ENCODE data around the gene NSD1.
"Not testable (repeated sequence)": the region's sequence is repeated elsewhere in the genome, so short reads cannot be mapped to it uniquely, and the experiment has no call there.

Gene NSD1

GRCh38 chr5:177332031-177332895, 198.7 kb downstream of the NSD1 start:
- FAIRE-seq, result no peak

- FAIRE-seq, result no peak
These were observed 199.3 kb downstream of the NSD1 start for GRCh38 chr5:177332896-177333260.

DNA sequence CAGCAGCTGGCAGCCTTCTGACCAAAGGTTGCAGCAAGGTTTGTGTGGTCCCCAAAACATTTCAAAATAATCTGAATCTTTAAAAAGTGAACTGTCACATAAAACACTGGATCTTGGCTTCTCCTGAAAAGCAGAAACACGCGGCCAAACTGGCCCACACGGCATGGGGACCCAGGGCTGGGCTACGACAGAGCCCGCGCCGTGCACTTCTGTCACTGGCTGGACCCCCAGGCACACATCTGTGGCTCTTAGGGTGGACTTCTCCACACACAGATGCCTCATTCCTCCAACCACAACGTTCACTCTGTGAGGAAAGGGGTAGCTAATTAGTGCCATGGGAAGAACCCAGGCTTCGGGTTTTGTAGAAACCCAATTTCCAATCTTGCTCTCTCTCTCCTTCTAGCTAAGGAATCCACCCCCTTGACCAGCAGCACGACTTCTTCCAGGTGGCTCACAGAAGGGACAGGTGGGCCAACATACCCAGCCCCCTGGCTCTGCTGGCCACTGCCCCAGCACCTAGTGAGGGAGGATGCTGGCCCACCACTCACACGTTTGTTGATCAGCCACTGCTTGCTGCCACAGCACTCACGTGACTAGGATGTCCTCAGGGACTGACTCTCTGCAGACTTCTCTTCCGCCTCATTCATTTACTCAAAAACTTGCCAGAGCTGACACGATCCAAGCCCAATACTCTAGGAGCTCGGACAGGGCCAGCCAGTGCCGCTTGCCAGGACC, 200.0 kb downstream of the NSD1 start:
- FAIRE-seq, result no peak

DNA sequence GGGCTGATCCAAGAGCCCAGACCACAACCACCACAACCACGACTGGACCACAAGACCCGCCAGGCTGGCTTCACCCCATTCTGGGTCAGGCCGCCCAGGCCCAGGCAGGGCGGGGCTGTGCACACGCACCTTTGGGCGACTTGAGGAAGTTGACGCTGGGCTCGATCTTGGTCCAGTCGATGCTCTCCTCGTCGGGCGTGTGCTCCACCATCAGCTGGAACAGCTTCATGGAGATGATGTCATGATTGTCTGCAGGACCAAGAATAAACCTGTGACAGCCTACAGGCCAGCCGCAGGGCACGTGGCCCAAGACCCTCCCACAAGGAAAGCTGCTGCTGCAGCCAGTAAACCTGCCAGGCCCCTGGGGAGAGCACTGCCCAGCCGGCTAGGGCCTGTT, 200.6 kb downstream of the NSD1 start:
- FAIRE-seq, result no peak

DNA sequence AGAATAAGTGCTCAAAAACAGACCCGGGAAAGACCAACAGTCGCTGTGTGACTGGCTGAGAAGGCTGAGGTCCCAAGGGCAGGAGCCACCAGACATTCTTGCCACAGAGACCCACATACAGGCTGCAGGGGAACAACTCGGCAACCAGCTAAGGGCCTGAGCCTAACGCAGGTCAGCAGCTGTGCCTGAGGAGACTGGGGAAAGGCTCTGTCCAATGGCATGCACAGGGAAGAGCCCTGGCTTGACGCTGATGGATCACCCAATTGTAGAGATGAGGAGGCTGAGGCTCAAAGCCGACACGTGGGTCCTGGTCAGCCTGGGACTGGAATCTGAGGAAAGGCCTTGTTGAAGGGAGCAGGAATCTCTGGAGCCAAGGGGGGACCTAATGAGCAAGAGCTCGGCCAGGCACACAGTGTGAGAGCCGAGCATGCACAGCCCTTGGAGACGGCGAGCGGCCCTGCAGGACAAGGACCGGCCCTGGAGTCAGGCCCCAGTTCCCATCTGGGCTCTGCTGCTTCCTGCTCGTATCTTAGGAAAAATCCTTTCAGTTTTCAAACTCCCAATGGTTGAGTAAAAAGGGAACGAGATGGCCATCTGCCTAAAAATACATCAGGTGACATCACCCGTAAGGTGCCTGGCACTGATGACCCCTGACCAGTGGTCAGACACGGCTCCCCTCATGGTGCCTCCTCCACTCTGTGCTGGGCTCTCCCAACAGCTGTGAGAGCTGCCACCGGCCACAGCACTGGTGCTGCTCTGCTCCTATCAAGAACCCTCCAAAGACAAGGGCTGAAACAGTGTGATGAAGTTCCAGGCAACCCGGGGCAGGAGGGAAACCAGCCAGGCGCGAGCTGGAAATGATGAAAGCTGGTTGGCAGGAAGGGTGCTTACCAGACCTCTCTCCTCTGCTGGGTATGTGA, 201.5 kb downstream of the NSD1 start:
- FAIRE-seq, result no peak

- FAIRE-seq, result no peak
These were observed 202.1 kb downstream of the NSD1 start for GRCh38 chr5:177335701-177336065.

GRCh38 chr5:177336112-177336511, 202.5 kb downstream of the NSD1 start:
- no peak for FAIRE-seq

DNA sequence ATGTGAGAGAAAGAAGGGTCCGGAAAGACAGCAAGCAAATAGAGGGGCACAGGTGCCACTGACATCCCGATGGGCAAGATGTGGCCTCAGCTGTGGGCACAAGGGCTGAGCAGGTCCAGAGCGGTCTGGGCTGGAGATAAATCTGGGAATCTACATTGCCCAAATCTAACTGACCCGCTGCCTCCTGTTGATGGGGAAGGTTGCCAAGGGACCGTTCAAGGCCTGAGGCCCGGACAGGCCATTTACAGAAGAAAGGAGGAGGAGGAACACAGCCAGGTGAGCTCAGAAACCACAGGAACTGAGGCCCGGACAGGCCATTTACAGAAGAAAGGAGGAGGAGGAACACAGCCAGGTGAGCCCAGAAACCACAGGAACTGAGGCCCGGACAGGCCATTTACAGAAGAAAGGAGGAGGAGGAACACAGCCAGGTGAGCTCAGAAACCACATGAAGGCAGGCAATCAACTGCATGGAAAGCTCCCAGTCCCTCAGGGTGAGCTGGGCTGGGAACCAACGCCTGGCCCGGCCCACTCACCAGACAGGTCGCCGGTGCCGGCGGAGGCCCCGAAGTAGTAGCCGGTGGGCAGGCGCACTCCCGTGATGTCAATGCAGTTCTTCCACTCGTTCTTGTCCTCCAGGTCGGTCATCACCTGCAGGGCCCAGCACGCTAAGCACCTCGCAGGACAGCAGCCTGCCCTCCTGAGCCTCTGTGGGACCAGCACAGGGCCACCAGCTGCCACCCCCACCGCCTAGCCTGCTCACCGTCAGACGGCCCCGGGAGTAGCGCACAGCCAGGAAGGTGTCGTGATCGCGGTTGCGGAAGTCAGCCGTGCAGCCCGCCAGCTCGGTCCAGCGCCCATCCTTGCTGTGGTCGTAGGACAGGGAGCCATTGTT, 203.3 kb downstream of the NSD1 start:
- no peak for FAIRE-seq

GRCh38 chr5:177338251-177339106, 204.9 kb downstream of the NSD1 start:
- no peak for FAIRE-seq

DNA sequence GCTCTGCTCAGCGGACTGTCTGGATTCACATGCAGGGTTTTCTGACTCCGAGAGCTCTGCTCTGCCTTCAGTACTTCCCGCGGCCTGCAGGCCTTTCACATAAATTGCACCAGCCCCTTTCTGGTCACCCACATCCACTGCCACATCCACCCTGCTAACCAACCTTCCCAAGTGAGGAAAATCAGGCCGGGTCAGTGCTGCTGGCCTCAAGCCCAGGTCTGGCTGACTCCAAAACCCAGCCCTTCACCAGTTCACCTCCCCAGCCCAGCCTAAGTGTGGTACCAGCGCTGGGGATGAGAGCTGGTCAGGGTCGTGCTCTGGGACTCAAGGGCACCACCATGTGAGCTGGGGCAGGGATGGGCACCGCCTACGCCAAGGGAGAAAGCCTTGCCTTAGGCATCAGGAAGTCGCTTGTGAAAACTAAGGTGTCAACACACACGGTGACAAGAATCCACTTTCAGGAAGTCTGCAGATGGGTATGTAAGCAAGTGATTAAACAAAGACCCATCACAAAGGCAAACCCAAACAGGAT, 205.6 kb downstream of the NSD1 start:
- no peak for FAIRE-seq

- not testable (repeated sequence) for FAIRE-seq
These were observed 209.4 kb downstream of the NSD1 start for GRCh38 chr5:177343000-177343399.

GRCh38 chr5:177343777-177344176, 210.2 kb downstream of the NSD1 start:
- FAIRE-seq, result no peak

- FAIRE-seq, result no peak
These were observed 211.3 kb downstream of the NSD1 start for GRCh38 chr5:177344891-177345290.

DNA sequence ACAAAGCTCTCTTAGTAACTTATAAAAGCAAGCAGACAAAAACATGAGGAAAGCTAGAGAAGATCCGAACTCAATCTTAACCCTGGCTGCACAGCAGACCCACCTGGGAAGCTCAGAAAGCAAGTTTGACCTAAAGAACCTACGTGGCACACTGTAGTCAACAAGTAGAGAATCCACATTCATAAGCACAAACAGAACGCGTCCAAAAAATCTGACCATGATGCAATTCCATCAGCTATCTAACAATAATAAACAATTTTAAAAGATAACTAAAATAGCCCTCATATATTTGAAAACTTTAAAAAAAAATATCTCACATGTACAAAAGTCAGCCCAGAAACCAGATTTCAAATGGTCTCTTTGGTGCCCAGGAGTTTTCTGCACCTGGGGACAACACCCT, 213.2 kb downstream of the NSD1 start:
- no peak for FAIRE-seq

- FAIRE-seq, result no peak
These were observed 214.1 kb downstream of the NSD1 start for GRCh38 chr5:177347699-177348098.

DNA sequence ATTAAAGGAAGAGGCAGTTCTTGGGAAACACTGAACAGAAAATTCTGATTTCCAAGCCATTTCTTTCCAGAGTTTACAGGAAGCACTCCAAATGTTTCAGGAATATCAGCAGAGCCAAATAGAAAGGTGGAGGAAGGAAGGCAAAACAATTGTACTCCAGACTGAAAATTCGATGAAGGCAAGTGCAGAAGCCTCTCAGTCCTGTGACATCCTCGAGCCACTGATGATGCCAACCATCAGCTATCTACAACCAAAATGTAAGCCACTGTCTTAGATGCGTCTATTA, 215.7 kb downstream of the NSD1 start:
- FAIRE-seq, result no peak

GRCh38 chr5:177349762-177350161, 216.2 kb downstream of the NSD1 start:
- FAIRE-seq, result no peak
